ENCODE results near the gene CDK14.

CDK14 gene

DNA sequence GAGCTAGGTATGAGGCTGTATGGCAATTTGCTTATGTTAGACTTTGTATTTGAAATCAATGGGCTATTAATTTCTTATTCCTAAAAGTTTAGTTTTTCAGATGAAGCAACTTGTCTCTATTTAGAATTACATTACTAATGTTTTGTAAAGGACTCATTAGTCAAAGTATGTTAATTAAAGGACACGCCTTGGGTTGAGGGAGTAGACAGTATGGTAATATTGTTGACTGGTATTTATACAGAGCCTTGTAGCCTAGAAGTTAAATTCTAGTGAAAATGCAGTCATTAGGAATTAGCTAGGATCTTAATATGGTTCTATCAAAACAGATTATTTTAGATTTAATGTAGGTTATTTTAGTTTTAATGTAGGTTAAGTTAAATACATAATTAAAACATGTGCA, 6.2 kb downstream of the CDK14 start:
- H3K4me3 ChIP-seq (ENCODE audit: low read depth, low read length) = no peak overlapping the region
- TF ChIP-seq, protein P1, sequence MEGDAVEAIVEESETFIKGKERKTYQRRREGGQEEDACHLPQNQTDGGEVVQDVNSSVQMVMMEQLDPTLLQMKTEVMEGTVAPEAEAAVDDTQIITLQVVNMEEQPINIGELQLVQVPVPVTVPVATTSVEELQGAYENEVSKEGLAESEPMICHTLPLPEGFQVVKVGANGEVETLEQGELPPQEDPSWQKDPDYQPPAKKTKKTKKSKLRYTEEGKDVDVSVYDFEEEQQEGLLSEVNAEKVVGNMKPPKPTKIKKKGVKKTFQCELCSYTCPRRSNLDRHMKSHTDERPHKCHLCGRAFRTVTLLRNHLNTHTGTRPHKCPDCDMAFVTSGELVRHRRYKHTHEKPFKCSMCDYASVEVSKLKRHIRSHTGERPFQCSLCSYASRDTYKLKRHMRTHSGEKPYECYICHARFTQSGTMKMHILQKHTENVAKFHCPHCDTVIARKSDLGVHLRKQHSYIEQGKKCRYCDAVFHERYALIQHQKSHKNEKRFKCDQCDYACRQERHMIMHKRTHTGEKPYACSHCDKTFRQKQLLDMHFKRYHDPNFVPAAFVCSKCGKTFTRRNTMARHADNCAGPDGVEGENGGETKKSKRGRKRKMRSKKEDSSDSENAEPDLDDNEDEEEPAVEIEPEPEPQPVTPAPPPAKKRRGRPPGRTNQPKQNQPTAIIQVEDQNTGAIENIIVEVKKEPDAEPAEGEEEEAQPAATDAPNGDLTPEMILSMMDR (IDR thresholded peaks at IDR 0.05; ENCODE audit: insufficient read depth, low read depth, low read length, missing control alignments) = no peak
- DNase-seq (ENCODE audit: low read depth) = no peak

DNA sequence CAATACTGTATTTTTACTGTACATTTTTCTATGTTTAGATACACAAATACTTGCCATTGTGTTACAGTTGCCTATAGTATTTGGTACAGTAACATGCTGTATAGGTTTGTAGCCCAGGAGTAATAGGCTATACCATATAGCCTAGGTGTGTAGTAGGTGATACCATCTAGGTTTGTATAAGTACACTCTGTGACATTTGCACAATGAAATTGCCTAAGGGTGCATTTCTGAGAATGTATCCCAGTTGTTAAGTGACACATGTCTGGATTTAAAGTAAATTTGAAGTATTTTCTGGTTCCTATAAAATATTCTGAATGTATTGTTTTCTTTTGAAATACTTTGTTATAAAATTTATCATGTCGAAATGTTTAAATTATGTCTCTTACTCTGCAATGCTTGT, 7.2 kb downstream of the CDK14 start:
- no peak for DNase-seq (ENCODE audit: low read depth)
- TF ChIP-seq, protein P1 (IDR thresholded peaks at IDR 0.05; ENCODE audit: insufficient read depth, low read depth, low read length, missing control alignments) = no peak
- no peak overlapping the region for H3K4me3 ChIP-seq (ENCODE audit: low read depth, low read length)

DNA sequence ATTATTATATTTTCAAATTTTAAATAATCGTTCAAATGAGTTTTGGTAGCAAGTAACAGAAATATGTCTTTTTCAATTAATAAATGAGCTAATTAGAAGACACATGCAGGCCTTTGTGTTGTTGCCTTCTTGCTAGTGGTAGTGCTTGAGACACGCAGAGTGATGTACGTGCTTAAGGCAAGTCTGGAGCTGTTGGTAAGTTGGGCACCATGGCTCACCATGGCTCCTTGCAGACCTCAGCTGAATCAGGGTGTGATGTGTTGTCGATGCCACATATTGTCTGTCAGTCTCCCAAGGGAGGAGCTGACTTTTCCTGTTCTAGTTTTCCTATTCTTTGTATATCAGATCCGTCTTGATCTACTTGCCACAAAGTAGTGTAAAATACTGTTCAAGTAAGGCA, 8.3 kb downstream of the CDK14 start:
- TF ChIP-seq, protein P1 (IDR thresholded peaks at IDR 0.05; ENCODE audit: insufficient read depth, low read depth, low read length, missing control alignments) = no peak
- DNase-seq (ENCODE audit: low read depth) = no peak

DNA sequence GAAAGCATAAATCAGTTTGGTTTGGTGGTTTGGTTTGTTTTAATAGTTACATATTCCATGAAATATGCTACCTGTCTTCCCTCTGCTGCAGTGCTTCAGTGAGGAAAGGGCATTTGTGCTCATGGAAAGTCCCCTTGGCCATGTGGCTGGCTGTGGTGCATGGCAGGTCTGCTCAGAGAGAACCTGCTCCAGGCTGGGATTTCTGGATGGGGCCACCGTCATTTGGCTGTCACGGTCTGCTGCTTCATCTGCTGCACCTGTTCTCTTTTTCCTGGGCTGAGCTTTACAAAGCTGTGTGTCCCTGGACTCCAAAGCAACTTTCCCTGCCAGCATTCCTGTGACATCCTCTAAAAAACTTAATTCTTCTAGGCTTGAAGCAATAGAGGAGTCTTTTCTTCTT, 8.9 kb downstream of the CDK14 start:
- H3K4me3 ChIP-seq (ENCODE audit: low read depth, low read length) = no peak overlapping the region
- DNase-seq (ENCODE audit: low read depth) = peak; percentile 38
- TF ChIP-seq, protein P1 (IDR thresholded peaks at IDR 0.05; ENCODE audit: insufficient read depth, low read depth, low read length, missing control alignments) = no peak

More for the DNA sequence above, 8.3 kb downstream of the CDK14 start:
- no peak overlapping the region for H3K4me3 ChIP-seq (ENCODE audit: low read depth, low read length)

DNA sequence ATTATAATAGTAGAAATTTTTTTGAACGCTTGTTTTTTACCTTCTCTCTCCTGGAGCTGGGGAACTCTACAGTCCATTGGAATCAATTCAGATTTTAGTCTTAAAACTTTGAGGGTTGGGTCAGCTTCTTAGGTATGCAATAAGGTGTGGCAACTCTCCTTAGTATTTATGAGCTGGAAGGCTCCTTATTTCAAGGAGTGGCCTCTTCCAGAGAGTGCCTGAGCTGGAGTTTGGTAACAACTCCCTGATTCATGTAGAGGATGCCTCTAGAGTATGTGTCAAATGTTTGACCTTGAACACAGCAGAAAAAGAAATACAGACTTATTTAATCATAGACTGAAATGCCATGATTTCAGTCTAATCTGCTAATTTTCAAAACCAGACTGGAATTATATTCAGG, 11.1 kb downstream of the CDK14 start:
- H3K4me3 ChIP-seq (ENCODE audit: low read depth, low read length) = no peak overlapping the region
- TF ChIP-seq, protein P1 (IDR thresholded peaks at IDR 0.05; ENCODE audit: insufficient read depth, low read depth, low read length, missing control alignments) = no peak
- DNase-seq (ENCODE audit: low read depth) = no peak

DNA sequence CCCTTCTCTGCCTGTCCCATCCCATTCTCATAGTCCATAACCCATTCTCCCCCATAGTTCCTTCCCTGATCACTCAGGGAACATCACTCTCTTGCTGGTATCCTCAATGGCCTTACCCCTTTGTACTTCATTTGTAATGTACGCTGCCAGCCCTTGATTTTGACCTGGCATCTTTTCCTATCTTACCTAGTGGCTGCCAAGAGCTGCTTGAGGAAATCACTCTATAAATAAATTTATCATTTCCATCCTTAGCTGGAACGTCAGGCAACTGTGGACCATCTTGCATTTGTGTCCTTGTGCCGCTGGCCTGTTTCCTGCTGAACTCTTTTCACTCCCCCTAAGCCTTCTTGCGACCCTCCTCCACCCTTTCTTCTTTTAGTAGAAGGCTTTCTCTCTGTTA, 14.0 kb downstream of the CDK14 start:
- TF ChIP-seq, protein P1 (IDR thresholded peaks at IDR 0.05; ENCODE audit: insufficient read depth, low read depth, low read length, missing control alignments) = no peak
- DNase-seq (ENCODE audit: low read depth) = no peak
- no peak overlapping the region for H3K4me3 ChIP-seq (ENCODE audit: low read depth, low read length)

DNA sequence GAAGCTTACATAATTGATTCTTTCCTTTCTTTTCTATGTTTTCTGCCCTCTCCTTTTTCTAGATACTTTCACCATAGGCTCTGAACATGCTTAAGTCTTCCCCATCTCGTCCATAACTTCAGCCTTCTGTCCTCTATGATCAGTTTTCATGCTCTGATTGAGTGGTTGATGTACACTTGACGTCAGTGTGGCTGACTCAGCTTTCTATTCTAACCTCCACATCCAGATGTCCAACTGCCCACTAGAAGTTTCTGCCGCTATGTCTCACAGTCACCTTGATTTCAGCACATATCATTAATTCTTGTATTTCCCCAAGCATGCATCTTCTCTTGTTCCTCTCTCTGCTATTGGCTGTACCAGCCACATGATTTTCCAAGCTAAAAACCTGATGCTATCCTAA, 15.0 kb downstream of the CDK14 start:
- peak; percentile 73 for DNase-seq (ENCODE audit: low read depth)
- no peak overlapping the region for H3K4me3 ChIP-seq (ENCODE audit: low read depth, low read length)
- TF ChIP-seq, protein P1 (IDR thresholded peaks at IDR 0.05; ENCODE audit: insufficient read depth, low read depth, low read length, missing control alignments) = no peak

All from GM12865 (cell line).